Fibroblast of skin of left biceps (primary cell): ENCODE measurements around the gene MAPT.
"Not testable (repeated sequence)": the region's sequence is repeated elsewhere in the genome, so short reads cannot be mapped to it uniquely, and the experiment has no call there.

Experiments used
- DNase-seq, 2 experiments: peaks; one replicate each; pipeline ENCODE4 v3.0.0-alpha.2; 2013; ENCODE audit warnings: low read depth in 2 of 2

MAPT gene

DNA sequence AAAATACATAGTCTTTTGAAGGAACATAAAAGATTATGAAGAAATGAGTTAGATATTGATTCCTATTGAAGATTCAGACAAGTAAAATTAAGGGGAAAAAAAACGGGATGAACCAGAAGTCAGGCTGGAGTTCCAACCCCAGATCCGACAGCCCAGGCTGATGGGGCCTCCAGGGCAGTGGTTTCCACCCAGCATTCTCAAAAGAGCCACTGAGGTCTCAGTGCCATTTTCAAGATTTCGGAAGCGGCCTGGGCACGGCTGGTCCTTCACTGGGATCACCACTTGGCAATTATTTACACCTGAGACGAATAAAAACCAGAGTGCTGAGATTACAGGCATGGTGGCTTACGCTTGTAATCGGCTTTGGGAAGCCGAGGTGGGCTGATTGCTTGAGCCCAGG lies 114.2 kb downstream of the MAPT start:
- DNase-seq, result no peak

DNA sequence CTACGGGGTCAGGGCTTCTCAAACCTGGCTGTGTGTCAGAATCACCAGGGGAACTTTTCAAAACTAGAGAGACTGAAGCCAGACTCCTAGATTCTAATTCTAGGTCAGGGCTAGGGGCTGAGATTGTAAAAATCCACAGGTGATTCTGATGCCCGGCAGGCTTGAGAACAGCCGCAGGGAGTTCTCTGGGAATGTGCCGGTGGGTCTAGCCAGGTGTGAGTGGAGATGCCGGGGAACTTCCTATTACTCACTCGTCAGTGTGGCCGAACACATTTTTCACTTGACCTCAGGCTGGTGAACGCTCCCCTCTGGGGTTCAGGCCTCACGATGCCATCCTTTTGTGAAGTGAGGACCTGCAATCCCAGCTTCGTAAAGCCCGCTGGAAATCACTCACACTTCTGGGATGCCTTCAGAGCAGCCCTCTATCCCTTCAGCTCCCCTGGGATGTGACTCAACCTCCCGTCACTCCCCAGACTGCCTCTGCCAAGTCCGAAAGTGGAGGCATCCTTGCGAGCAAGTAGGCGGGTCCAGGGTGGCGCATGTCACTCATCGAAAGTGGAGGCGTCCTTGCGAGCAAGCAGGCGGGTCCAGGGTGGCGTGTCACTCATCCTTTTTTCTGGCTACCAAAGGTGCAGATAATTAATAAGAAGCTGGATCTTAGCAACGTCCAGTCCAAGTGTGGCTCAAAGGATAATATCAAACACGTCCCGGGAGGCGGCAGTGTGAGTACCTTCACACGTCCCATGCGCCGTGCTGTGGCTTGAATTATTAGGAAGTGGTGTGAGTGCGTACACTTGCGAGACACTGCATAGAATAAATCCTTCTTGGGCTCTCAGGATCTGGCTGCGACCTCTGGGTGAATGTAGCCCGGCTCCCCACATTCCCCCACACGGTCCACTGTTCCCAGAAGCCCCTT lies 115.6 kb downstream of the MAPT start:
- no peak for DNase-seq

DNA sequence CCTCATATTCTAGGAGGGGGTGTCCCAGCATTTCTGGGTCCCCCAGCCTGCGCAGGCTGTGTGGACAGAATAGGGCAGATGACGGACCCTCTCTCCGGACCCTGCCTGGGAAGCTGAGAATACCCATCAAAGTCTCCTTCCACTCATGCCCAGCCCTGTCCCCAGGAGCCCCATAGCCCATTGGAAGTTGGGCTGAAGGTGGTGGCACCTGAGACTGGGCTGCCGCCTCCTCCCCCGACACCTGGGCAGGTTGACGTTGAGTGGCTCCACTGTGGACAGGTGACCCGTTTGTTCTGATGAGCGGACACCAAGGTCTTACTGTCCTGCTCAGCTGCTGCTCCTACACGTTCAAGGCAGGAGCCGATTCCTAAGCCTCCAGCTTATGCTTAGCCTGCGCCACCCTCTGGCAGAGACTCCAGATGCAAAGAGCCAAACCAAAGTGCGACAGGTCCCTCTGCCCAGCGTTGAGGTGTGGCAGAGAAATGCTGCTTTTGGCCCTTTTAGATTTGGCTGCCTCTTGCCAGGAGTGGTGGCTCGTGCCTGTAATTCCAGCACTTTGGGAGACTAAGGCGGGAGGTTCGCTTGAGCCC lies 116.3 kb downstream of the MAPT start:
- no peak for DNase-seq

DNA sequence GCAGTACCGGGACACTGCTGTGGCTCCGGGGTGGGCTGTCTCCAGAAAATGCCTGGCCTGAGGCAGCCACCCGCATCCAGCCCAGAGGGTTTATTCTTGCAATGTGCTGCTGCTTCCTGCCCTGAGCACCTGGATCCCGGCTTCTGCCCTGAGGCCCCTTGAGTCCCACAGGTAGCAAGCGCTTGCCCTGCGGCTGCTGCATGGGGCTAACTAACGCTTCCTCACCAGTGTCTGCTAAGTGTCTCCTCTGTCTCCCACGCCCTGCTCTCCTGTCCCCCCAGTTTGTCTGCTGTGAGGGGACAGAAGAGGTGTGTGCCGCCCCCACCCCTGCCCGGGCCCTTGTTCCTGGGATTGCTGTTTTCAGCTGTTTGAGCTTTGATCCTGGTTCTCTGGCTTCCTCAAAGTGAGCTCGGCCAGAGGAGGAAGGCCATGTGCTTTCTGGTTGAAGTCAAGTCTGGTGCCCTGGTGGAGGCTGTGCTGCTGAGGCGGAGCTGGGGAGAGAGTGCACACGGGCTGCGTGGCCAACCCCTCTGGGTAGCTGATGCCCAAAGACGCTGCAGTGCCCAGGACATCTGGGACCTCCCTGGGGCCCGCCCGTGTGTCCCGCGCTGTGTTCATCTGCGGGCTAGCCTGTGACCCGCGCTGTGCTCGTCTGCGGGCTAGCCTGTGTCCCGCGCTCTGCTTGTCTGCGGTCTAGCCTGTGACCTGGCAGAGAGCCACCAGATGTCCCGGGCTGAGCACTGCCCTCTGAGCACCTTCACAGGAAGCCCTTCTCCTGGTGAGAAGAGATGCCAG lies 117.6 kb downstream of the MAPT start:
- no peak for DNase-seq

DNA sequence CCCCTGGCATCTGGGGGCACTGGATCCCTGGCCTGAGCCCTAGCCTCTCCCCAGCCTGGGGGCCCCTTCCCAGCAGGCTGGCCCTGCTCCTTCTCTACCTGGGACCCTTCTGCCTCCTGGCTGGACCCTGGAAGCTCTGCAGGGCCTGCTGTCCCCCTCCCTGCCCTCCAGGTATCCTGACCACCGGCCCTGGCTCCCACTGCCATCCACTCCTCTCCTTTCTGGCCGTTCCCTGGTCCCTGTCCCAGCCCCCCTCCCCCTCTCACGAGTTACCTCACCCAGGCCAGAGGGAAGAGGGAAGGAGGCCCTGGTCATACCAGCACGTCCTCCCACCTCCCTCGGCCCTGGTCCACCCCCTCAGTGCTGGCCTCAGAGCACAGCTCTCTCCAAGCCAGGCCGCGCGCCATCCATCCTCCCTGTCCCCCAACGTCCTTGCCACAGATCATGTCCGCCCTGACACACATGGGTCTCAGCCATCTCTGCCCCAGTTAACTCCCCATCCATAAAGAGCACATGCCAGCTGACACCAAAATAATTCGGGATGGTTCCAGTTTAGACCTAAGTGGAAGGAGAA lies 118.2 kb downstream of the MAPT start:
- DNase-seq, result no peak

DNA sequence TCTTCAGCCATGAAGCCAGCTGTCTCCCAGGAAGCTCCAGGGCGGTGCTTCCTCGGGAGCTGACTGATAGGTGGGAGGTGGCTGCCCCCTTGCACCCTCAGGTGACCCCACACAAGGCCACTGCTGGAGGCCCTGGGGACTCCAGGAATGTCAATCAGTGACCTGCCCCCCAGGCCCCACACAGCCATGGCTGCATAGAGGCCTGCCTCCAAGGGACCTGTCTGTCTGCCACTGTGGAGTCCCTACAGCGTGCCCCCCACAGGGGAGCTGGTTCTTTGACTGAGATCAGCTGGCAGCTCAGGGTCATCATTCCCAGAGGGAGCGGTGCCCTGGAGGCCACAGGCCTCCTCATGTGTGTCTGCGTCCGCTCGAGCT lies 118.8 kb downstream of the MAPT start:
- DNase-seq, result no peak

GRCh38 chr17:46013502-46014165 lies 119.3 kb downstream of the MAPT start:
- DNase-seq, result peak; percentile 20 to 22

GRCh38 chr17:46019408-46019925 lies 125.1 kb downstream of the MAPT start:
- DNase-seq, result not testable (repeated sequence)

- DNase-seq, result no peak
Measured at GRCh38 chr17:46020023-46020761, 125.8 kb downstream of the MAPT start.

- no peak for DNase-seq
Measured at GRCh38 chr17:46020998-46021397, 126.6 kb downstream of the MAPT start.

- DNase-seq, result not testable (repeated sequence)
Measured at GRCh38 chr17:46023366-46023765, 129.0 kb downstream of the MAPT start.

GRCh38 chr17:46023783-46024388 lies 129.5 kb downstream of the MAPT start:
- DNase-seq, result no peak

GRCh38 chr17:46024590-46024989 lies 130.2 kb downstream of the MAPT start:
- DNase-seq, result no peak

GRCh38 chr17:46025060-46025459 lies 130.7 kb downstream of the MAPT start:
- no peak for DNase-seq

DNA sequence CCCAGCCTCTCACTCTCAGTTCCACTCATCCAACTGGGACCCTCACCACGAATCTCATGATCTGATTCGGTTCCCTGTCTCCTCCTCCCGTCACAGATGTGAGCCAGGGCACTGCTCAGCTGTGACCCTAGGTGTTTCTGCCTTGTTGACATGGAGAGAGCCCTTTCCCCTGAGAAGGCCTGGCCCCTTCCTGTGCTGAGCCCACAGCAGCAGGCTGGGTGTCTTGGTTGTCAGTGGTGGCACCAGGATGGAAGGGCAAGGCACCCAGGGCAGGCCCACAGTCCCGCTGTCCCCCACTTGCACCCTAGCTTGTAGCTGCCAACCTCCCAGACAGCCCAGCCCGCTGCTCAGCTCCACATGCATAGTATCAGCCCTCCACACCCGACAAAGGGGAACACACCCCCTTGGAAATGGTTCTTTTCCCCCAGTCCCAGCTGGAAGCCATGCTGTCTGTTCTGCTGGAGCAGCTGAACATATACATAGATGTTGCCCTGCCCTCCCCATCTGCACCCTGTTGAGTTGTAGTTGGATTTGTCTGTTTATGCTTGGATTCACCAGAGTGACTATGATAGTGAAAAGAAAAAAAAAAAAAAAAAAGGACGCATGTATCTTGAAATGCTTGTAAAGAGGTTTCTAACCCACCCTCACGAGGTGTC lies 131.3 kb downstream of the MAPT start:
- DNase-seq, result no peak

- no peak for DNase-seq
Measured at GRCh38 chr17:46026166-46027047, 132.1 kb downstream of the MAPT start.

- no peak for DNase-seq
Measured at GRCh38 chr17:46027048-46027975, 133.0 kb downstream of the MAPT start.

DNA sequence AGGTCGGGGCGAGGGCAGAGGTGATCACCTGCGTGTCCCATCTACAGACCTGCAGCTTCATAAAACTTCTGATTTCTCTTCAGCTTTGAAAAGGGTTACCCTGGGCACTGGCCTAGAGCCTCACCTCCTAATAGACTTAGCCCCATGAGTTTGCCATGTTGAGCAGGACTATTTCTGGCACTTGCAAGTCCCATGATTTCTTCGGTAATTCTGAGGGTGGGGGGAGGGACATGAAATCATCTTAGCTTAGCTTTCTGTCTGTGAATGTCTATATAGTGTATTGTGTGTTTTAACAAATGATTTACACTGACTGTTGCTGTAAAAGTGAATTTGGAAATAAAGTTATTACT lies 133.6 kb downstream of the MAPT start:
- DNase-seq, result no peak
